A204.1 (cell line): ENCODE measurements around the gene GNB5.
"Not testable (repeated sequence)": the region's sequence is repeated elsewhere in the genome, so short reads cannot be mapped to it uniquely, and the experiment has no call there.

Experiments
- FAIRE-seq: peaks from 2 replicates; lab custom pipeline; 2012; peaks lifted over from hg19 to GRCh38; lab: Jason Lieb, UNC

The GNB5 gene

GRCh38 chr15:52111517-52112202 lies 79.5 kb downstream of the GNB5 start:
- no peak for FAIRE-seq

- FAIRE-seq = no peak
These were observed 81.4 kb downstream of the GNB5 start for GRCh38 chr15:52109559-52110451.

GRCh38 chr15:52107238-52107637 lies 84.0 kb downstream of the GNB5 start:
- no peak for FAIRE-seq

GRCh38 chr15:52106641-52107040 lies 84.6 kb downstream of the GNB5 start:
- FAIRE-seq = no peak

GRCh38 chr15:52105846-52106245 lies 85.3 kb downstream of the GNB5 start:
- no peak for FAIRE-seq

GRCh38 chr15:52104532-52105004 lies 86.6 kb downstream of the GNB5 start:
- no peak for FAIRE-seq

- FAIRE-seq = no peak
These were observed 87.7 kb downstream of the GNB5 start for GRCh38 chr15:52103217-52104207.

GRCh38 chr15:52102463-52102862 lies 88.7 kb downstream of the GNB5 start:
- no peak for FAIRE-seq

- FAIRE-seq = no peak
These were observed 89.5 kb downstream of the GNB5 start for GRCh38 chr15:52101542-52102323.

GRCh38 chr15:52100807-52101442 lies 90.3 kb downstream of the GNB5 start:
- no peak for FAIRE-seq

- FAIRE-seq = no peak
These were observed 91.4 kb downstream of the GNB5 start for GRCh38 chr15:52099651-52100272.

GRCh38 chr15:52098323-52098722 lies 92.9 kb downstream of the GNB5 start:
- no peak for FAIRE-seq

GRCh38 chr15:52097180-52097579 lies 94.0 kb downstream of the GNB5 start:
- no peak for FAIRE-seq

- FAIRE-seq = not testable (repeated sequence)
These were observed 94.7 kb downstream of the GNB5 start for GRCh38 chr15:52096536-52096935.

- FAIRE-seq = no peak
These were observed 95.5 kb downstream of the GNB5 start for GRCh38 chr15:52095597-52096262.

GRCh38 chr15:52094811-52095584 lies 96.2 kb downstream of the GNB5 start:
- no peak for FAIRE-seq

GRCh38 chr15:52093539-52094510 lies 97.4 kb downstream of the GNB5 start:
- FAIRE-seq = no peak

- no peak for FAIRE-seq
These were observed 98.0 kb downstream of the GNB5 start for GRCh38 chr15:52093167-52093538.
